ENCODE data around the gene FHAD1. TPM values are rescaled to one million over a fixed set of nuclear protein-coding genes. Genes with fewer than 3 reads are reported as not detected.
A peak's percentile ranks its signal among the peaks of the same experiment; 100 is the strongest.

Gene FHAD1
- total RNA-seq, 1 donor from 2014 or later, result not detected

- peaks cover 20% of the 10 kb centered on the region for H3K4me1 Mint-ChIP-seq (ENCODE audit: low read depth)
- H3K27me3 Mint-ChIP-seq (ENCODE audit: low read depth), result peaks cover 30% of the 10 kb centered on the region
- H3K4me3 Mint-ChIP-seq (ENCODE audit: unreplicated experiment), result no peak overlapping the region
- DNase-seq (ENCODE audit: low spot score), result no peak
- no peaks in the 10 kb centered on the region for H3K36me3 Mint-ChIP-seq (ENCODE audit: low read depth)
- no peak overlapping the region for H3K27ac Mint-ChIP-seq (ENCODE audit: unreplicated experiment)
- H3K9me3 Mint-ChIP-seq (ENCODE audit: low read depth), result no peaks in the 10 kb centered on the region
- TF ChIP-seq, protein P1, sequence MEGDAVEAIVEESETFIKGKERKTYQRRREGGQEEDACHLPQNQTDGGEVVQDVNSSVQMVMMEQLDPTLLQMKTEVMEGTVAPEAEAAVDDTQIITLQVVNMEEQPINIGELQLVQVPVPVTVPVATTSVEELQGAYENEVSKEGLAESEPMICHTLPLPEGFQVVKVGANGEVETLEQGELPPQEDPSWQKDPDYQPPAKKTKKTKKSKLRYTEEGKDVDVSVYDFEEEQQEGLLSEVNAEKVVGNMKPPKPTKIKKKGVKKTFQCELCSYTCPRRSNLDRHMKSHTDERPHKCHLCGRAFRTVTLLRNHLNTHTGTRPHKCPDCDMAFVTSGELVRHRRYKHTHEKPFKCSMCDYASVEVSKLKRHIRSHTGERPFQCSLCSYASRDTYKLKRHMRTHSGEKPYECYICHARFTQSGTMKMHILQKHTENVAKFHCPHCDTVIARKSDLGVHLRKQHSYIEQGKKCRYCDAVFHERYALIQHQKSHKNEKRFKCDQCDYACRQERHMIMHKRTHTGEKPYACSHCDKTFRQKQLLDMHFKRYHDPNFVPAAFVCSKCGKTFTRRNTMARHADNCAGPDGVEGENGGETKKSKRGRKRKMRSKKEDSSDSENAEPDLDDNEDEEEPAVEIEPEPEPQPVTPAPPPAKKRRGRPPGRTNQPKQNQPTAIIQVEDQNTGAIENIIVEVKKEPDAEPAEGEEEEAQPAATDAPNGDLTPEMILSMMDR (IDR thresholded peaks at IDR 0.05), result no peak
Measured at GRCh38 chr1:15330028-15330427, 83.0 kb downstream of the FHAD1 start.

- no peak overlapping the region for H3K4me3 Mint-ChIP-seq (ENCODE audit: unreplicated experiment)
- no peaks in the 10 kb centered on the region for H3K9me3 Mint-ChIP-seq (ENCODE audit: low read depth)
- H3K27ac Mint-ChIP-seq (ENCODE audit: unreplicated experiment), result no peak overlapping the region
- DNase-seq (ENCODE audit: low spot score), result no peak
- no peaks in the 10 kb centered on the region for H3K36me3 Mint-ChIP-seq (ENCODE audit: low read depth)
- H3K4me1 Mint-ChIP-seq (ENCODE audit: low read depth), result peaks cover 20% of the 10 kb centered on the region
- H3K27me3 Mint-ChIP-seq (ENCODE audit: low read depth), result peaks cover 28% of the 10 kb centered on the region
- TF ChIP-seq, protein P1 (IDR thresholded peaks at IDR 0.05), result no peak
Measured at GRCh38 chr1:15331180-15331579, 84.2 kb downstream of the FHAD1 start.

DNA sequence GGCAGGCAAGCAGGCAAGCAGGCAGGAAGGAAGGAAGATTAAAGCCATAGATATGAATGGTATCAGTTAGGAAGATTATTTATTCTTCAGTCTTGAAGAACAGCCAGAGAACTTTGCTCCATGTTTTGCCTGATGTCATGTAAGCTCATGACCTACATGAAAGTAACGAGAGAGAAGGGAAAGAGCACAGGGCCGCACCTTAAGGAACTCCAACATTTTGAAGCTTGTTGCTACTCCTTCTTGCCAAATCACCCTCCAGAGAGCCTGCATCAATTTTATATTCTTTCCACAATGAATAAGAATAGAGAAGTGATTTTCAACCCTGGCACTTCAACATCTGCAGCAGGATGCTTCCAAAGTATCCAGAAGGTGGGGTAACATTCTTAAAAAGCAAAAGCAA, 84.7 kb downstream of the FHAD1 start:
- no peaks in the 10 kb centered on the region for H3K36me3 Mint-ChIP-seq (ENCODE audit: low read depth)
- peaks cover 22% of the 10 kb centered on the region for H3K4me1 Mint-ChIP-seq (ENCODE audit: low read depth)
- TF ChIP-seq, protein P1 (IDR thresholded peaks at IDR 0.05), result no peak
- H3K9me3 Mint-ChIP-seq (ENCODE audit: low read depth), result no peaks in the 10 kb centered on the region
- H3K4me3 Mint-ChIP-seq (ENCODE audit: unreplicated experiment), result no peak overlapping the region
- no peak overlapping the region for H3K27ac Mint-ChIP-seq (ENCODE audit: unreplicated experiment)
- H3K27me3 Mint-ChIP-seq (ENCODE audit: low read depth), result peaks cover 28% of the 10 kb centered on the region
- DNase-seq (ENCODE audit: low spot score), result no peak

DNA sequence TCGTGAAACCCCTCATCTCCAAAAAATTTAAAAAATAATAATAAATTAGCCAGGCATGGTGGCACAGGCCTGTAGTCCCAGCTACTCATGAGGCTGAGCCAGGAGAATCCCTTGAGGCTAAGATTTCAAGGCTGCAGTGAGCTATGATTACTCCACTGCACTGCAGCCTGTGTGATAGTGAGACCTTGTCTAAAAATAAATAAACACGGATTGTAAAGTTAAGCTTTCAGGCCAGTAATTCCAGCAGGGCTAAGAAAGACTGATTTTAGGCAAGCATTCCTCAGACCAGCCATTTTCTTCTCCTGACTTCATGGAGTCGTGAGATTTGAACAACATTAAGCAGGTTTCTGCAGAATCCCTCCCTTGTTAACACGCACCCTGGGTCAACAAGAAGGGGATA, 85.5 kb downstream of the FHAD1 start:
- TF ChIP-seq, protein P1 (IDR thresholded peaks at IDR 0.05), result no peak
- no peaks in the 10 kb centered on the region for H3K36me3 Mint-ChIP-seq (ENCODE audit: low read depth)
- no peak overlapping the region for H3K27ac Mint-ChIP-seq (ENCODE audit: unreplicated experiment)
- H3K9me3 Mint-ChIP-seq (ENCODE audit: low read depth), result no peaks in the 10 kb centered on the region
- peaks cover 27% of the 10 kb centered on the region for H3K4me1 Mint-ChIP-seq (ENCODE audit: low read depth)
- peaks cover 22% of the 10 kb centered on the region for H3K27me3 Mint-ChIP-seq (ENCODE audit: low read depth)
- no peak for DNase-seq (ENCODE audit: low spot score)
- no peak overlapping the region for H3K4me3 Mint-ChIP-seq (ENCODE audit: unreplicated experiment)

- peaks cover 22% of the 10 kb centered on the region for H3K27me3 Mint-ChIP-seq (ENCODE audit: low read depth)
- peak; percentile 5 for DNase-seq (ENCODE audit: low spot score)
- H3K4me1 Mint-ChIP-seq (ENCODE audit: low read depth), result peaks cover 31% of the 10 kb centered on the region
- no peaks in the 10 kb centered on the region for H3K36me3 Mint-ChIP-seq (ENCODE audit: low read depth)
- H3K27ac Mint-ChIP-seq (ENCODE audit: unreplicated experiment), result no peak overlapping the region
- no peak overlapping the region for H3K4me3 Mint-ChIP-seq (ENCODE audit: unreplicated experiment)
- peaks cover 3% of the 10 kb centered on the region for H3K9me3 Mint-ChIP-seq (ENCODE audit: low read depth)
- TF ChIP-seq, protein P1 (IDR thresholded peaks at IDR 0.05), result no peak
Measured at GRCh38 chr1:15332952-15333715, 86.1 kb downstream of the FHAD1 start.
